Ramos (cell line): ENCODE measurements around the gene ABHD18.
"Not testable (repeated sequence)": the region's sequence is repeated elsewhere in the genome, so short reads cannot be mapped to it uniquely, and the experiment has no call there.

Experiments
- in situ Hi-C: fragments of 300-500 bp; cut with MboI; formaldehyde crosslinking; loops from one replicate; pipeline ENCODE4 v1.14.3; 2022; ENCODE audit warnings: low sequenced_read_pairs; ENCODE audit not compliant: unreplicated experiment

The ABHD18 gene

GRCh38 chr4:127985989-127986388 lies 20.8 kb downstream of the ABHD18 start:
- in situ Hi-C loops, result no loop called here

DNA sequence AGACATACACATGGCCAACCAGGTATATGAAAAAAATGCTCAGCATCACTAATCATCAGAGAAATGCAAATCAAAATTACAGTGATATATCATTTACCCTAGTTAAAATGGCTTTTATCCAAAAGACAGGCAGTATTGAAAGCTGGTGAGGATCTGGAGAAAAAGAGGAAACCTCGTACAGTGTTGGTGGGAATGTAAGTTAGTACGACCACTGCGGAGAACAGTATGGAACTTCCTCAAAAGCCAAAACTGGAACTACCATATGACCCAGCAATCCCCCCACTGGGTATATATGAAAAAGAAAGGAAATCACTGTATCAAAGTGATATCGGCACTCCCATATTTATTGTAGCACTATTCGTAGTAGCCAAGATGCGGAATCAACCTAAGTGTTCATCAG lies 23.4 kb downstream of the ABHD18 start:
- in situ Hi-C loops, result no loop called here

GRCh38 chr4:127993151-127993550 lies 27.9 kb downstream of the ABHD18 start:
- in situ Hi-C loops, result no loop called here

DNA sequence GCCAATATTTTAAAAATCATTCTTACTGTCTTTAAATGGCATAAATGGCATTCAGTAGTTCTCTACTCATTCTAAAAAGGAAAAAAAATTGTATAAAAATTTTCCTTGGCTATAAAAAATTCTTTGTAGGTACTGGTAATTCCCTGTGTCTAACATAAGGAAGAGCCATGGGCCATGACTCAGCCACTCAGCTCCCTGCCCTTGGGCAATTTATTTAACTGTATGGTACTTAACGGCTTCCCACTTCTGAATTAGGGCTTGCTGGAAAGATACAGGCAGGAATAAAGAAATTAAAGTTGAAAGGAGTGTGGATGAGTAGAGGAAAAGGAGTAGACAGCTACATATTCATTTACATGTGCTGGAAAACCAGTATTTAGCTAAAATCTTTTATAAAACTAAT lies 30.6 kb downstream of the ABHD18 start:
- in situ Hi-C loops, result no loop called here

GRCh38 chr4:127996521-127996920 lies 31.3 kb downstream of the ABHD18 start:
- in situ Hi-C loops, result not testable (repeated sequence)

GRCh38 chr4:127997534-127998388 lies 32.6 kb downstream of the ABHD18 start:
- in situ Hi-C loops, result no loop called here

DNA sequence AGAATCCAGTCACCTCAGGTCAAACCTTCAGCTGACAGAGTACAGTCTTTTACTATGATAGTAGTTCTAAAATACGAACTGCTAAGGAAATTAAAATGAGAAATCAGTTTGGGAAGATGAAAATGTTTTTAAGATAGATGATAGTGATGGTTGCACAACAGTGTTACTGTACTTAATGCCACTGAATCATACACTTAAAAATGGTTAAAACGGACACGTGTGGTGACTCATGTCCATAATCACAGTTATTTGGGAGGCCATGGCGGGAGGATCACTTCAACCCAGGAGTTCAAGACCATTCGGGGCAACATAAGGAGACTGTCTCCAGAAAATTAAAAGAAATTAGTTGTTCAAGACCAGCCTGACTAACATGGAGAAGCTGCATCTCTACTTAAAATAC lies 41.4 kb downstream of the ABHD18 start:
- in situ Hi-C loops, result no loop called here

DNA sequence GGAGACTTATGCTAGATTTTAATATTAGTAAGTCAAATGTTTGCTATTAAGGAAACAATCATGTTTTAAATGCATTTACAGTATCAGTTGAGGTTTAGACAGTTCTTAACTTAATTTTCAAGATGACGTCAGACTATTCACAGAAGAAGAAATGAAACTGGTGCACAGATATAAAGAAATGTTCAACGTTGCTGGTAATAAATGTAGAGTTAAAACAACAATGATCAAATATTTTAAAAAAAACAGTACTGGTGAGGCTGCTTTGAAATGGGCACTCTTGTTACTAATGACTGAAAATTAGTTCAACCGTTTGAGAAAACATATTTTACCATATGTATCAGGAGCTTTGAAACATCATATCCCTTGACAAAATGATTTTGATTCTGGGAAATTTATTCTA lies 44.2 kb downstream of the ABHD18 start:
- in situ Hi-C loops, result no loop called here

- in situ Hi-C loops, result no loop called here
These were observed 60.1 kb downstream of the ABHD18 start for GRCh38 chr4:128025319-128025718.

DNA sequence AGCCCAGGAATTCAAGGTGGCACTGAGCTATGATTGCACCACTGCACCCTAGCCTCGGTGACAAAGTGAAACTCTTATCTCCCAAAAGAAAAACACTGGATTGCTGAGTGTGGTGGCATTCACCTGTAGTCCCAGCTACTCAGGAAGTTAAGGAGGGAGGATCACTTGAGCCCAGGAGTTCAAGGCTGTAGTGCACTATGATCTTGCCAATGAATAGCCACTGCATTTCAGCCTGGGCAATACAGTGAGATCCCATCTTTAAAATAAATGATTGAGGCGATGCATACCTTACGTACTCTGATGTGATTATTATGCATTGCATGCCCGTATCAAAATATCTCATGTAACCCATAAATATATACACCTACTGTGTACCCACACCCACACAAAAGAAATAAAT lies 64.7 kb downstream of the ABHD18 start:
- in situ Hi-C loops, result no loop called here

GRCh38 chr4:128031756-128032384 lies 66.7 kb downstream of the ABHD18 start:
- in situ Hi-C loops, result no loop called here

DNA sequence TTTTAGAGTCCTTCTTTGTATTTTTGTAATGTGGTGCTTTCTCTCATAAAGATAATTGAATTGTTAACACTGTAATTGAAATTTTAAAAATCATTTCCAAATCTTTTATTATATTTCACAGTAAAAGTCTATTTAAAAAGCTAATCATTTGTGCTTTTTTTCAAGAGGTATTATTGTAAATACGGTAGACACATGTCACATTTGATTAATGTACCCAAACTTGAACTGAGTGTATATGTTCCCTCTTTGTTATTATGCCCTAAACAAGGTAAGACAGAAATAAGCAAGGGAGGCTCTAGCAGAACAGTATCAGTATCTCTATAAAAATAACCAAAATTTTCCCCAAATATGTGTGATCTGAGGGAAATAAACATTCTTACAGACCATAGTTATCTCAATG lies 74.4 kb downstream of the ABHD18 start:
- in situ Hi-C loops, result no loop called here

DNA sequence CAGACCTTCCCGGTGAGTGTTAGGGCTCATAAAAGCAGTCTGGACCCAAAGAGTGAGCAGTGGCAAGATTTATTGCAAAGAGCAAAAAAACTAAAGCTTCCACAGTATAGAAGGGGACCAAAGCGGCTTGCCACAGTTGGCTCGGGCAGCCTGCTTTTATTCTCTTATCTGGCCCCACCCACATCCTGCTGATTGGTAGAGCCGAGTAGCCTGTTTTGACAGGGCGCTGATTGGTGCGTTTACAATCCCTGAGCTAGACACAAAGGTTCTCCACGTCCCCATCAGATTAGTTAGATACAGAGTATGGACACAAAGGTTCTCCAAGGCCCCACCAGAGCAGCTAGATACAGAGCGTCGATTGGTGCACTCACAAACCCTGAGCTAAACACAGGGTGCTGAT lies 81.8 kb downstream of the ABHD18 start:
- in situ Hi-C loops, result not testable (repeated sequence)

GRCh38 chr4:128047514-128047913 lies 82.3 kb downstream of the ABHD18 start:
- in situ Hi-C loops, result not testable (repeated sequence)

GRCh38 chr4:128051229-128051628 lies 86.0 kb downstream of the ABHD18 start:
- in situ Hi-C loops, result not testable (repeated sequence)

DNA sequence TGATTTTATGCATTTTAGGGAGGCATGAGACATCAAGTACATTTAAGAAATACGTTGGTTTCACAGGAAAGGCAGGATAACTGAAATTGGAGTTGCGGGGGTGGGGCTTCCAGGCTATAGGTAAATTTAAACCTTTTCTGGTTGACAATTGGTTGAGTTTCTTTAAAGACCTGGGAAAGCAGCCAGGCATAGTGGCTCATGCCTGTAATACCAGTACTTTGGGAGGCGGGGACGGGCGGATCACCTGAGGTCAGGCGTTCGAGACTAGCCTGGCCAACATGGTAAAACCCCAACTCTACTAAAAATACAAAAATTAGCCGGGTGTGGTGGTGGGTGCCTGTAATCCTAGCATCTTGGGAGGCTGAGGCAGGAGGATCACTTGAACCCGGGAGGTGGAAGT lies 89.7 kb downstream of the ABHD18 start:
- in situ Hi-C loops, result not testable (repeated sequence)

DNA sequence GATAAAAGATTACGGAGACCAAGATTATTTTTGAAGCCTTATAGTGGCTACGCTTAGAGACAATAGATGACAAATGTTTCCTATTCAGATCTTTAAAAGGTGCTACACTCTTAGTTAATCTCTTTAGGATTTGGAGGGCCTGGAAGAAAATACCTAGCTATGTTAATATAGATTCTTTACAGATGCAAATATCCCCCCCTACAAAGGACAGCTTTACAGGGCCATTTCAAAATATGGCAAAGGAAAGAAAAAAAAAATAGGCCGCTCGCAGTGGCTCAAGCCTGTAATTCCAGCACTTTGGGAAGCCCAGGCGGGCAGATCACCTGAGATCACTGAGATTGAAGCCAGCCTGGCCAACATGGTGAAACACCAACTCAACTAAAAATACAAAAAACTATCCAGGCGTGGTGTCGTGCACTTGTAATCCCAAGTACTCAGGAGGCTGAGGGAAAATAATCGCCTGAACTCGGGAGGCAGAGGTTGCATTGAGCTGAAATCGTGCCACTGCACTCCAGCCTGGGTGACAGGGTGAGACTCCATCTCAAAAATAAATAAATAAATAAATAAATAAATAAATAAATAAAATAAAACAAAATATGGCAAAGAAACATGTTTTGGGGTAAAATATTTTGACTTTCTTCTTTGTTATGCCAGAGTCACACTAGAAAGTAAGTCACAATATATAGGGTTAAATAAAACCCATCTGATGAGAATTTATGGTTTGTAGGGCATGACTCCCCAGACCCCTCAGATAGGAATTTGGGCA lies 90.4 kb downstream of the ABHD18 start:
- in situ Hi-C loops, result not testable (repeated sequence)

GRCh38 chr4:128056396-128056795 lies 91.2 kb downstream of the ABHD18 start:
- in situ Hi-C loops, result no loop called here

DNA sequence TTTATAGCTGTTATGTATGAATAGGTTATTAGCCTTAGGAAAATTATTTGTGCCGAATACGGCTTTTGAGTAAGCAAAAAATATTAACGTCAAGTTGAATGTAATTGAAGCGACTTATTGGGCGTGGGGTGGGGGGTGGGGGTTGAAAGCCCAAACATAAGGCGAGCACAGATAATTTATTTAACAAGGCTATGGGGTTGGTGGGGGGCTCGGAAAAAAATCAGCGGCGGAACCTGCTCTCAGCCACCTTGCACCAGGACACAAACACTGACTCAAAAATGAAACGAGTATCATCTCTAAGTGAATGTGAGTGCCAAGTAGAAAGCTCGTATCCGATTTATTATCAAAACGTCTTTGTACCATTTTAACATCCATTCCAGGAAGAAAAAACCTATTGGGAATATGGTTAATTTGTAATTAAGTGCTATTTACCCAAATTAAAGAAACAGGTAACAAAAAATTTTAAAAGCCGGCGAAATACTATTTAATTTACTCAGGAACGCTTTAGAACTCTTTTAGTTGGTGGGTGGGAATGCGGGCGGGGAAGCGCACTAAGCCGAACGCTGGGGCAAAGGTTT lies 95.0 kb downstream of the ABHD18 start:
- in situ Hi-C loops, result no loop called here

- in situ Hi-C loops, result no loop called here
These were observed 95.7 kb downstream of the ABHD18 start, which contains the start of gene LARP1B for GRCh38 chr4:128060699-128061565. Gene LARP1B, plus strand, starts transcription at chr4:128061312. Its CDS starts 13,640 bp downstream, at chr4:128074952.
